ENCODE data around the gene AUTS2.

Gene AUTS2

GRCh38 chr7:70047891-70048448 is 449.7 kb downstream of the AUTS2 start:
- no peak for DNase-seq

GRCh38 chr7:70051726-70052125 is 453.5 kb downstream of the AUTS2 start:
- DNase-seq: no peak

DNA sequence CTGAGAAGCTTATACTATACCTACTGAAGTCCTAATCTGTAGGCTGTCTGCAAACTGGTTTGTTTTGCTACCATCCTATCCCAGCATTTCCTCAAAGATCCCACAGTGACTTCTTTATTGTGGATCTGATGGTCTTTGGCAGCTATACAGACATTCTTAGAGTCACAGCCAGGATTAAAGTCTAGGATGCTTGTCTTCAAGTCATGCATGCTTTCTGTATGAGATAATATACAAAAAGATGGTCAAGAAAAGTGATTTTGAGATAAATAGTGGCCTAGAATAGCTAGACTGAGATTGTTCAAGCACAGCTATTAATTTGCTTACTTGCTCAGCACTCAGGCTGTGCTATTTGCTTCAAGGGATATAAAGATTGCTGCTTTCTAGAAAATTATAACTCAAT is 454.4 kb downstream of the AUTS2 start:
- no peak for DNase-seq

GRCh38 chr7:70053421-70053820 is 455.1 kb downstream of the AUTS2 start:
- no peak for DNase-seq

- DNase-seq: no peak
Observed at GRCh38 chr7:70053989-70054388, 455.7 kb downstream of the AUTS2 start.

DNA sequence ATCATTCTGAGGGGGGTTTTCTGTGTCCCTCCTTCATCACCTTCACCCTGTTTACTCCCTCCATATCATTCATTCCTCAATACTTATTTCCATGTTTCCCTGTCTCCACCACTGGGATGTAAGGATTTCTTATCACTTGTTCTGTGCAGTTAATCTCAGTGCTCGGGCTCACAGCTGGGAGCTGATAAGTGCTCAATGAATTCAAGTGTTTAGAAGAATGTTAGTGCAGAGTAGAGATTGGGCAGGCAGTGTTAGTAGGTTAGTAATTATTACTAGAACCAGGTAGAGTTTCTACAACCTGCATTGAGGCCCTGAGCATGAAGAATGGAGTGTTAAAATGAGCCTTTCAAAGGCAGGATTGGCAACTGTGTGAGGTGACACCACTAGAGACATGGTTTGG is 458.1 kb downstream of the AUTS2 start:
- no peak for DNase-seq

DNA sequence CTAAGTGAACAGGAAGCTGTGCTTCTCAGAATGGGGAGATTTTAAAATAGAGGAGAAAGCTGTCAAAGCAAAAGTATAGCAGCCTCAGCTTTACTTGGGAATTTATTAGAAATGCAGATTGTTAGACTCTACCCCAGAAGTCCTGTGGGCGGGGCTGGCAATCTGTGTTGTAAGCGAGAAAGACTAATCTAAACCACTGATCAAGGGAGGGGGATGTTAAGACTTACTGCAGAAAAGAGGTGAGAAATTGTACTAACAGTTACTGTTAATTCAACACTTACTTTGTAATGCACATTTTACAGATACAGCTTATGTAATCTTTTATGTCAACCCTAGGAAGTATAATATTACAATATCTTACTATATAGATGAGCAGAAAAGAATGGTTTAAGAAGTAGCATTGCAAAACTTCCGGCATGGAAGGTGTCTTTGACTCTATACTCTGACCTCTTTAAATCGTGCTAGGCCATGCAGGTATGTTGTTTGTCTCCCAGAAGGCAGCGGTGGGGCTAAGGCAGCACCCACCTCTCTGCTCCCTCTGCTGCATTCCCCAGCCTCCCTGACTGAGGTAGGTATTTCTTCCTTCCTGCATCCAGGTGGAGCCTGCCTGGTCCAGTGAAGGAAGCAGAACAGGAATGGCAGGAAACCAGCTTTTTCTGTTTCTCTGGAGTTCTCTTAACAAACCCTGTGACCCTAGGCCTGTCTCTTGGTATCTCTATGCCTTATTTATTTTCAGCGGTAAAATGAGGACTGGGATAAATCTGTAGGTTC is 462.2 kb downstream of the AUTS2 start:
- no peak for DNase-seq

DNA sequence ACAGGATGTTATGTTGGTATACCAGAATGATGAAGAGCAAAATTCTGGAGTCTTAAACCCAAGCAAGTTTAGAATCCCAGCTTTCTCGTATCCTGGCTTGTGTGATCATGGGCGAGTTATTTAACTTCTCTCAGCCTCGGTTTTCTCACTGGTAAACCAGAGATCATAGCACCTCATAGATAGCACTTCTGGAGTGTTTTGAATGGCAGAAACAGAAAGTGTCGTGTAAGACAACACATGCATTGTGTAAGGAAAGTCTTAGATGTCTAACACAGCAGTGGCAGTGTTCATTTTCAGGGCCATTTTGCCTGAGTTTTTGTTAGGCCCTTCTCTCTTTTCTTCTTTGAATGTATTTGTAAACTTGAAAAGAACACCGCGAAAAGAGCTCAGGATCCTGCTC is 465.1 kb downstream of the AUTS2 start:
- no peak for DNase-seq

GRCh38 chr7:70063927-70064326 is 465.7 kb downstream of the AUTS2 start:
- DNase-seq: no peak

- no peak for DNase-seq
Observed at GRCh38 chr7:70066844-70067243, 468.6 kb downstream of the AUTS2 start.

DNA sequence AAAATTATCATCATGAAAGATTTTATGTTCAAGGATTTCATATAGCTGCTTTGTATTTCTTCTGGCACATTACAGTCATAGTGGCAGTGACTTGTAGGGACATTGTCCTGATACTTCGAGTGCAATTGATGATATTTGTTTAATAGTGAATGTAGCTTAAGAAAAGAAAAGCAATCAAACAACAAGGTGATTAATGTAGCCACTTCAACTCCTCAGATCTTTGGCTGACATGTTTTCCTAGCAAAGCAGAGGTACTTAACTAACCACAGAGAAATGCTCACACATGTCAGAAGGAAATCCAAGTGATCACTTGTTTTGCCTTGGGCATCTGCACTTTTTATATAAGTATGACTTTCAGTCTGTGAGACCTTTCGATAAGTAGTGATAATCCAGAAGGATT is 470.3 kb downstream of the AUTS2 start:
- DNase-seq: no peak

- DNase-seq: no peak
Observed at GRCh38 chr7:70069977-70070376, 471.7 kb downstream of the AUTS2 start.

GRCh38 chr7:70071766-70072165 is 473.5 kb downstream of the AUTS2 start:
- no peak for DNase-seq

DNA sequence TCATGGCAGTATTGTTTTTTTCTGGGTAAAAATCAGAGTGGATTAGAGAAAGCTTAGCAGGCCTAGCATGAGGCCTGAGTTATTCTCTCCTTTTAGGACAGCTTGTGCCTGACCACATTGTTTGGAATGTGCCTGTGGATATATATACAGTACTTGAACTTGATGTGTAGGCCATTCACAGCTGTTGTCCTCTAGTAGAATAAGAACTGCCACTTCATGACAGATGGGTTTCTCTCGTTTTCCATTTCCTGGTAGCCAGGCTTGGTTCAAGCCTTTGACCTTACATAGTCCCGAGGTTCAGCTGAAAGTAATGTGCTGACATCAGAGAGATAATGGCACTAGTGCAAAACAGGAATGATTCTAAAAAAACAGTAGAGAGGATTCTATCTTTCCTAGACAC is 473.9 kb downstream of the AUTS2 start:
- DNase-seq: no peak

DNA sequence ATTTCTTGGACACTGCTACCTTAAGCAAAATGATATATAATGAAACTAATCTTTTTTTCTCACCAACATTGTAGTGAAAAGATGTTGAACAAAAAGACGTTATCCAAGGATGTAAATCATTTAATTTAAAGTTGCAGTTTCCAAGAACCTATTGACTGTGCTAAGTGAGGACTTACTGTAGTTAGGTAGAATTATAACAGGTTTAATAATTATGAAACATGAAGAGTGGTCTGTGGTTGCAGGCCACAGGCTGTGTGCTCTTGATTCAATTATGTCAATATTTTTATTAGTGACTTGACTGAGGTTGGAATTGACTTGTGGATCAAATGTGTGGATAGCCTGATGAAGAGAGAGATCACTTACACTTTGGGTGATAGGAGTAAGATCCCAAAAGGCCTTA is 478.1 kb downstream of the AUTS2 start:
- no peak for DNase-seq

GRCh38 chr7:70082099-70082611 is 483.9 kb downstream of the AUTS2 start:
- DNase-seq: no peak

DNA sequence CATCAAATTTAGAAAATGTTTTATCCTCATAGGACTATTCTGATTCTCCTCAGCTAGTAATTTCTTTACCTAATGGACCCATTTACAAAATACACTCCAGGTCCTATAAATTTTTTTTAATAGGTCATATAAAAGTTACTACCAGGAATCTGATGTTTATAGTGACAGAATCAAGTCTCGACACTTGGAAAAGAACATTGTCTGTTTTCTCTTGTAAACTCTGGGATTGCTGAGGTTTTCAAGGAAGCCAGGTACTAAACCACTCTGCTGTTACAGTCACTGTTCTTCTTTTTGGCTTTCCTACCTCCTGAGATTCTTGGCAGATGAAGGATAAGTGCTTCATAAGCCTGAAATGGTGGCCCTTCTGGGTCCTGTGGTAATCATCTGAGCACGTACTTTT is 493.1 kb downstream of the AUTS2 start:
- DNase-seq: no peak

- no peak for DNase-seq
Observed at GRCh38 chr7:70092314-70093204, 494.3 kb downstream of the AUTS2 start.

GRCh38 chr7:70093205-70093904 is 495.1 kb downstream of the AUTS2 start:
- no peak for DNase-seq

- no peak for DNase-seq
Observed at GRCh38 chr7:70094831-70095230, 496.6 kb downstream of the AUTS2 start.

DNA sequence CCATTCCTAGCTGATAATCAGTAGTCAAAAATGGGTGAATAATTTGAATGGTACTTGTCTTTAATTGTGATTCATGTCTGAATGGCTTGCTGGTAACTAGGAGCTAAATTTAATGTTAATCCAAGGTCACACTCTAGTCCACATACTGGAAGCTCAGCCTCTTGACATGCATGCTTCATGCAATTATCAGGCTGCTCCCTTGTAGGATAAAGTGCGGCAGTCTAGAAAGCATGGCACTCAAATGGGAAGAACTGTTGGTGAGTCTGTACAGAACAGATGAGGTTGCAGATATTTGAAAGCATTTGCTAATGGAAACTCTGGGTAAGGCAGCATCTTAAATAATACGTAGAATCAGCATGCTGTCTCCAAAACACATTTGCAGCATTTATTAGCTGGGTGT is 499.4 kb downstream of the AUTS2 start:
- DNase-seq: no peak

GRCh38 chr7:70098133-70098561 is 499.9 kb downstream of the AUTS2 start:
- no peak for DNase-seq
